Activated gamma-delta T cell (primary cell): ENCODE data around the gene MLNR.

Source experiments
- DNase-seq: peaks from one replicate; lab custom pipeline; 2025; lab: John Stamatoyannopoulos, UW
- total RNA-seq, 2 donors: gene quantifications; one replicate each; lab custom pipeline; 2026; lab: John Stamatoyannopoulos, UW

MLNR gene
- total RNA-seq: 0 reads per million in 2 donors

GRCh38 chr13:49220036-49220855 lies at the start of gene MLNR:
TSS of gene MLNR (plus strand) at chr13:49220338. CDS start at chr13:49220338, 0 bp downstream.
- DNase-seq: peak; percentile 16

- no peak for DNase-seq
These were observed 48.8 kb upstream of the MLNR start for GRCh38 chr13:49171359-49171758.

- DNase-seq: no peak
These were observed 36.3 kb upstream of the MLNR start for GRCh38 chr13:49183672-49184325.

- no peak for DNase-seq
These were observed 35.5 kb upstream of the MLNR start for GRCh38 chr13:49184621-49185020.

- DNase-seq: no peak
These were observed 34.9 kb upstream of the MLNR start for GRCh38 chr13:49185264-49185663.

GRCh38 chr13:49190901-49191300 lies 29.2 kb upstream of the MLNR start:
- no peak for DNase-seq

- DNase-seq: no peak
These were observed 13.5 kb upstream of the MLNR start for GRCh38 chr13:49206641-49207040.

GRCh38 chr13:49208619-49209018 lies 11.5 kb upstream of the MLNR start:
- no peak for DNase-seq

- DNase-seq: no peak
These were observed 10.0 kb upstream of the MLNR start for GRCh38 chr13:49210114-49210513.

- no peak for DNase-seq
These were observed 9.5 kb upstream of the MLNR start for GRCh38 chr13:49210669-49211068.

- no peak for DNase-seq
These were observed 6.6 kb upstream of the MLNR start for GRCh38 chr13:49213539-49213938.

- no peak for DNase-seq
These were observed 5.9 kb upstream of the MLNR start for GRCh38 chr13:49213997-49214916.

GRCh38 chr13:49214917-49215376 lies 5.2 kb upstream of the MLNR start:
- DNase-seq: no peak

GRCh38 chr13:49216334-49216733 lies 3.8 kb upstream of the MLNR start:
- DNase-seq: no peak

- DNase-seq: no peak
These were observed 2.1 kb upstream of the MLNR start for GRCh38 chr13:49217962-49218492.

- DNase-seq: peak; percentile 3
These were observed 1.6 kb upstream of the MLNR start for GRCh38 chr13:49218493-49219051.

- no peak for DNase-seq
These were observed 497 bp upstream of the MLNR start for GRCh38 chr13:49219647-49220035.

- peak; percentile 9 for DNase-seq
These were observed 885 bp downstream of the MLNR start for GRCh38 chr13:49220856-49221589.

GRCh38 chr13:49221590-49221965 lies 1.4 kb downstream of the MLNR start:
- no peak for DNase-seq

- no peak for DNase-seq
These were observed 5.3 kb downstream of the MLNR start for GRCh38 chr13:49225223-49226042.
